IPS DF 19.7 (cell line): ENCODE measurements around the gene ELMO1.

Experiments
- DNase-seq: peaks from one replicate; pipeline ENCODE4 v3.0.0-alpha.2; 2013; ENCODE audit warnings: low read depth, low spot score

Gene ELMO1

GRCh38 chr7:37372750-37373149 lies 75.9 kb downstream of the ELMO1 start:
- no peak for DNase-seq

- no peak for DNase-seq
Observed at GRCh38 chr7:37371755-37372154, 76.9 kb downstream of the ELMO1 start.

GRCh38 chr7:37369906-37370305 lies 78.8 kb downstream of the ELMO1 start:
- DNase-seq, result no peak

GRCh38 chr7:37368540-37368939 lies 80.1 kb downstream of the ELMO1 start:
- DNase-seq, result no peak

- no peak for DNase-seq
Observed at GRCh38 chr7:37367010-37367409, 81.7 kb downstream of the ELMO1 start.

GRCh38 chr7:37366445-37366844 lies 82.2 kb downstream of the ELMO1 start:
- no peak for DNase-seq

- DNase-seq, result no peak
Observed at GRCh38 chr7:37365405-37365804, 83.3 kb downstream of the ELMO1 start.

- no peak for DNase-seq
Observed at GRCh38 chr7:37364856-37365255, 83.8 kb downstream of the ELMO1 start.

- DNase-seq, result no peak
Observed at GRCh38 chr7:37363536-37364491, 84.8 kb downstream of the ELMO1 start.

GRCh38 chr7:37362802-37363201 lies 85.9 kb downstream of the ELMO1 start:
- DNase-seq, result no peak

GRCh38 chr7:37360484-37360883 lies 88.2 kb downstream of the ELMO1 start:
- DNase-seq, result no peak

GRCh38 chr7:37359662-37360444 lies 88.8 kb downstream of the ELMO1 start:
- no peak for DNase-seq

- no peak for DNase-seq
Observed at GRCh38 chr7:37359180-37359579, 89.5 kb downstream of the ELMO1 start.

- DNase-seq, result no peak
Observed at GRCh38 chr7:37357637-37357996, 91.0 kb downstream of the ELMO1 start.

- DNase-seq, result no peak
Observed at GRCh38 chr7:37356911-37357636, 91.6 kb downstream of the ELMO1 start.

GRCh38 chr7:37354656-37355131 lies 94.0 kb downstream of the ELMO1 start:
- no peak for DNase-seq

GRCh38 chr7:37353949-37354655 lies 94.6 kb downstream of the ELMO1 start:
- no peak for DNase-seq

GRCh38 chr7:37352974-37353948 lies 95.4 kb downstream of the ELMO1 start:
- no peak for DNase-seq

GRCh38 chr7:37352251-37352880 lies 96.3 kb downstream of the ELMO1 start:
- no peak for DNase-seq

GRCh38 chr7:37351716-37352115 lies 96.9 kb downstream of the ELMO1 start:
- DNase-seq, result no peak
